HG02763 (cell line): Measurements from ENCODE around the gene ARHGAP28.
"Not testable (repeated sequence)": the region's sequence is repeated elsewhere in the genome, so short reads cannot be mapped to it uniquely, and the experiment has no call there.

Experiments
- ATAC-seq: cut with Tn5 transposase; IDR thresholded peaks from one replicate; pipeline ENCODE4 v1.9.1; 2021; ENCODE audit warnings: mild to moderate bottlenecking, moderate library complexity; ENCODE audit not compliant: unreplicated experiment

ARHGAP28 gene

DNA sequence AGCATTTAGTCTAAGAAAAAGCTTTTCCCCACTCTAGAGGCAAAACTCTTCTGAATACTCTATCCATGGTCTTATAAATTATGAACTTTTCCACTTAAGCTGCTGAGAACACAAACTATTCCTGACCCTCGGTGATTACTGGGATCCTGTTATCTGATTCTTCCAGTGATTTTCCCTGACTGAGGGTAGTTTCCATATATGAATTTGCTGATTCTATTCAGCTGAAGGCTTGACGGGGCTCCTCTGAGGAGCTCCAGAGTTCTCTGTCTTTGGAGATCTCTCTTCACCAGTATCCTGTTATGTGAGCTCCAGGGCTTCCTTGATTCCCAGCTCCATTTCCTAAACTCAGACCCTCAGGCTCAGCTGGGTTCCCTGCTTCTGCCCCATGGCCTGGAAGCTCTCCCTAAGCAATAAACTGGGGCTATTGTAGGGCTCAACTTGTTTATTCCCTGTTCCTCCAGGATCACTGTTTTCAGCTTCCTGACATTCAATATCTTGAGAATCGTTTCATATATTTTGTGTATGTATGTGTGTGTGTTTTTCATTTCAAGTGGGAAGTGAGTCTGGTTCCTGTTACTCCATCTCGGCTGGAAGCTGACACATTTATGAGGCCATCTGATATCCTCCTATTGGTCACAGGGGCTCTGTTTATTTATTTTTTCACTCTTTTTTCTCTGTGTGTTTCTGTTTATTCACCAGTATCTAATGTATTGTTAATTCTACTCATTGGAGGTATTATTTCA, 78.2 kb downstream of the ARHGAP28 start:
- no peak for ATAC-seq

DNA sequence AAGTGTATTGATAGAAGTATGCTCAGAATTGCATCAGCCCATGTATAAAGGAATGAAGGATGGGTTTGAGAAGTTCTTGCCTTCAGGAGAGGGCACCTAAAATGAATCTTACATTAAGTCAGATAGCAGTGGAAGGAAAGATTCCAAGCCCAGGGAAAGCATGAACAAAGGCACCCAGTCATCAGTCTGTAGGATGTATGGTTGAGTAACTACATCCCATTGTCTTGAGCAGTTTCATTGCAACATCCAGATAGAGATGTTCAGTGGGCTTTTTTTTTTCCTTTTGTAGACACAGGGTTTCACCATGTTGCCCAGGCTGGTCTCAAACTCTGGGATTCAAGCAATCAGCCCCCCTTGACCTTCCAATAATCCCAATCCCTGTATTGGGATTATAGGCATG, 80.7 kb downstream of the ARHGAP28 start:
- no peak for ATAC-seq

DNA sequence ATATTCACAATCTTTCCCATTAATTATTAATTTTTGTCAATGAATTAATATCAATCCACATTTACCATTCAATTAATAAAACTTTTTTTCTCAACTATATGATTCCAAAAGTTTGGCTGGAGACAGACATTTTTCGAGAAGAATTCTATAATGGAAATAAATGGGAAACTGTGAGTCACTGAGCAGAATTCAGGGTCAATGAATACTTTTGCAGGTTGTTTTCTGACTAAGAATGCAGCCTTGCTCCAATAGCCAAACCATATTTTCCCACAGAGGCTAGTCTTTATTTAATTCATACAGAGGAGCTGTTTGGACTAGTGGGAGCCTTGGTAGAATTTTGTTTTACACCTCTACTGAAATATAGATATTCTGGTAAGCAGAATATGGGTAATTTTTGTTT, 82.3 kb downstream of the ARHGAP28 start:
- ATAC-seq = no peak

DNA sequence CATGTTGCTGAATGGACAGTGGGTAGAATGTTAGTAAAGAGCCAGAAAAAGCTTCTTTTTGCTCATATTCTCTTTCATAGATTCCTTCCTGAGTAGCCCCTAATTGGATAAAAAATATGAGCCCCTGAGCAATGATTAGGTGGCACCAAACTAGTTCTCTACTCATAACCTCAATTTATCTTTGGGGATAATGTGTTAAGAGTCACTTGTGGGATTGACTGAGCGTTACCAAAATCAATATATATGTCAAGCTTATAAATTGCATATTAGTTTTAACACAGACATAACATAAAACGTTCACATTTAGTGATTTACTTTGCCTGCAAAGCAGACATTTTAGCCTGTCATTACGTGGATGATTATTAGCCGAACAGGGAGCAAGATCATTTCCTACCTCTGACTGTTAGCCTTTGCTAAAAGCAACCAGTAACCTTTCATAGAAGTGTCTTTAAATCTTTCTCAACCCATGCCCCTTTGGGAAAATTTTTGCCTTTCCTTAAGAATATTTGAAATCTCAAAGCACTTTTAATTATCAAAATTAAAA, 85.4 kb downstream of the ARHGAP28 start:
- no peak for ATAC-seq

GRCh38 chr18:6816154-6816553, 86.6 kb downstream of the ARHGAP28 start:
- no peak for ATAC-seq

- ATAC-seq = no peak
These were observed 89.8 kb downstream of the ARHGAP28 start for GRCh38 chr18:6819332-6819731.

- no peak for ATAC-seq
These were observed 90.8 kb downstream of the ARHGAP28 start for GRCh38 chr18:6820314-6820713.

- no peak for ATAC-seq
These were observed 91.8 kb downstream of the ARHGAP28 start for GRCh38 chr18:6821356-6821755.

GRCh38 chr18:6827161-6827560, 97.6 kb downstream of the ARHGAP28 start:
- not testable (repeated sequence) for ATAC-seq

DNA sequence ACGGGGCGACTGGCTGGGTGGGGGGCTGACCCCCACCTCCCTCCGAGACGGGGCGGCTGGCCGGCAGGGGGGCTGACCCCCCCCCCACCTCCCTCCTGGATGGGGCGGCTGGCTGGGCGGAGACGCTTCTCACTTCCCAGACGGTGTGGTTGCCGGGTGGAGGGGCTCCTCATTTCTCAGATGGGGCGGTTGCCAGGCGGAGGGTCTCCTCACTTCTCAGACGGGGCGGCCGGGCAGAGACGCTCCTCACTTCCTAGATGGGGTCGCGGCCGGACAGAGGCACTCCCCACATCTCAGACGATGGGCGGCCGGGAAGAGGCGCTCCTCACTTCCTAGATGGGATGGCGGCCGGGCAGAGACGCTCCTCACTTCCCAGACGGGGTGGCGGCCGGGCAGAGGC, 98.0 kb downstream of the ARHGAP28 start:
- not testable (repeated sequence) for ATAC-seq

- no peak for ATAC-seq
These were observed 101.4 kb downstream of the ARHGAP28 start for GRCh38 chr18:6830916-6831315.

GRCh38 chr18:6835345-6835744, 105.8 kb downstream of the ARHGAP28 start:
- no peak for ATAC-seq

- no peak for ATAC-seq
These were observed 106.8 kb downstream of the ARHGAP28 start for GRCh38 chr18:6836331-6836730.

DNA sequence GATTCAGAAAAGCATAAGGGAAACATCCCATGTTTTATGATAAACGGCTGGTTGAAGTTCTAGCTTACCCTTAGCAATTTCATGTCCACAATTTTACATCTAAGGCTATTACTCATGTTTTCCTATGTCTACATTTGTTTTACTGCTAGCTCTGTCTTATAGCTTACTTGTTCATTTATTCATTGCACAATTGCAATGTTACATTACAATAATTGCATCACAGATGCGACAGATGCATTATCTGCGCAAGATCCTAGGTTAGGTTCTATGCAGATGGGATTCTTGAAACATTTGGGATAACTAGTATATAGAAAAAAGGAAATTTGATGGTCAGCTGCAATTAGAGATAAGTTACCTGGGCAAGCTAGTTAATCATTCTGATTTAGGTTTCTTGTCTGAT, 108.4 kb downstream of the ARHGAP28 start:
- no peak for ATAC-seq

GRCh38 chr18:6842081-6842480, 112.6 kb downstream of the ARHGAP28 start:
- ATAC-seq = no peak

GRCh38 chr18:6843308-6843707, 113.8 kb downstream of the ARHGAP28 start:
- no peak for ATAC-seq

DNA sequence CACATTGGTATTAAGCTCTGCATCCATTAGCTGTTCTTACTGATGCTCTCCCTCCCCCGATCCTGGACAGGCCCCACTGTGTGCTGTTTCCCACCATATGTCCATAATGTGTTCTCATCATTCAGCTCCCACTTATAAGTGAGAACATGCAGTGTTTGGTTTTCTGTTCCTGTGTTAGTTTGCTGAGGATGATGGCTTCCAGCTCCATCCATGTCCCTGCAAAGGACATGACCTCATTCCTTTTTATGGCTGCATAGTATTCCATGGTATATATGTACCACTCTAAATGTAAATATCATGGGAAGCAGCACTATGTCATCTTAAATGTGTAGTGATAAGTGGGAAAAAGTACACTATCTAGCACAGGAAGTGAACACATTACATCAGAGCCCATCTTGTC, 116.0 kb downstream of the ARHGAP28 start:
- ATAC-seq = not testable (repeated sequence)

GRCh38 chr18:6850396-6850795, 120.9 kb downstream of the ARHGAP28 start:
- no peak for ATAC-seq

- no peak for ATAC-seq
These were observed 122.0 kb downstream of the ARHGAP28 start for GRCh38 chr18:6851480-6851879.

DNA sequence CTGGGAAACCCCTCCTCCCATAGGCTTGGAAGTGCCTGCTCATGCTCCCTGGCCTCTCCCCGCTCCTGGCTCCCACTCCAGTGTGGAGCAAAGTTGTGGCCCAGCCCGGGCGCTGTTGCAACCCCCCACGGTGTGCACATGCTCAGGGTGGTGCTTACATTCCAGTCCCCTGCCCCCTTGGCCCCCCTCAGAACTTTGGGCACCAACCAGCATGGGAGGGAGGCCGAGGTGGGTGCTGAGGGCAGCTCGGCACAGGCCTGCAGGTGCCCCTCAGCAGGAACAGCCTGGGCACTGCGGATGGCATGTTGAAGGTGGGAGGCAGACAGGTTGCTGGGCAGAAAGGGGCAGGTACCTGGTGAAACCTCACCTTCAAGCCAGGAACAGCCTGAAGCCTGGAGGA, 125.3 kb downstream of the ARHGAP28 start:
- ATAC-seq = no peak

DNA sequence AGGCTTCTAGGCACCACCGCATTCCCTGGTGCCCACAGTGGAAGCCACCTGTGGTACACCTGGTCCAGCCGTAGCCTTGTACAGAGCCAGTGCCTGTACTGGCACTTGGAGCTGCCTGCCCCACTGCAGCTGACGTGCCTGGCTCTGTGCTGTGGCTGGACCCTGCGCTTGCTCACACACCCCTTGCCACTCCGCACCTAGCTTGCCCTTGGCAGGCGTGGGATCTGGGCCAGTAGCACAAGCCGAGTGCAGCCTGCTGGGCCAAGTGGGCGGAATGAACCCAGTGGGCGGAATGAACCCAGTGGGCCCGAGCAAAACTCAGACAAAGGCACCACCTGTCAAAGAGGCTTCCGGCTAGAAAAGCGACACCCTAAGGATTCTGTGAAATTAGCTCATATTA, 126.3 kb downstream of the ARHGAP28 start:
- no peak for ATAC-seq

- no peak for ATAC-seq
These were observed 127.8 kb downstream of the ARHGAP28 start for GRCh38 chr18:6857300-6857699.
